ENCODE data around the gene FBRS.
"Not testable (repeated sequence)": the region's sequence is repeated elsewhere in the genome, so short reads cannot be mapped to it uniquely, and the experiment has no call there.

GRCh38 chr16:30632454-30632853 is 25.8 kb upstream of the FBRS start:
- TF ChIP-seq CTCF (IDR thresholded peaks at IDR 0.05; ENCODE audit: poor library complexity); EZH2phosphoT487 (IDR thresholded peaks at IDR 0.05; ENCODE audit: low read depth, severe bottlenecking, unreplicated experiment); EZH2 (IDR thresholded peaks at IDR 0.05; ENCODE audit: borderline replicate concordance): not testable (repeated sequence)
